NCI-H2196 treated with DMSO at 0.1 percent for 48 hours (cell line): ENCODE measurements around the gene STK17A.
"Not testable (repeated sequence)": the region's sequence is repeated elsewhere in the genome, so short reads cannot be mapped to it uniquely, and the experiment has no call there.

Experiments
- DNase-seq: peaks from one replicate; lab custom pipeline; 2025; ENCODE audit not compliant: unreplicated experiment; lab: John Stamatoyannopoulos, UW

Gene STK17A

GRCh38 chr7:43653891-43654504 lies 71.1 kb downstream of the STK17A start:
- no peak for DNase-seq

- DNase-seq: no peak
These were observed 72.7 kb downstream of the STK17A start for GRCh38 chr7:43655584-43655983.

DNA sequence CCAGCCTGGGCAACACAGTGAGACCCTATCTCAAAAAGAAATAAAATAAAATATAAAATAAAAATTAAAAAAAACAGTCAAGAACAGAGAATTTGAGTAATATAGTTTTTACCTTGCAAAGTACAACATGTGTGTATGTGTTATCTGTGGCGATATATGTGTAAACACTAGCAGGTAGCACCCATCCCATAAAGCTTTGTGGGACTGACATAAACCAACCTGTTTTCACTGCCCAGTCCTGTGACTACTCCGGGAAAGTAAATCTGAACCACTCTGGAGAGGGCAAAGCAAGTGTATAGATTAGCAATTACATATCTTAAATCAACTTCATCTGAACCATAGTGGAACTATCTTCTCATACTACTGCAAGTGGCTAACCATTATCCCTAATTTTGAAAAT lies 74.1 kb downstream of the STK17A start:
- no peak for DNase-seq

DNA sequence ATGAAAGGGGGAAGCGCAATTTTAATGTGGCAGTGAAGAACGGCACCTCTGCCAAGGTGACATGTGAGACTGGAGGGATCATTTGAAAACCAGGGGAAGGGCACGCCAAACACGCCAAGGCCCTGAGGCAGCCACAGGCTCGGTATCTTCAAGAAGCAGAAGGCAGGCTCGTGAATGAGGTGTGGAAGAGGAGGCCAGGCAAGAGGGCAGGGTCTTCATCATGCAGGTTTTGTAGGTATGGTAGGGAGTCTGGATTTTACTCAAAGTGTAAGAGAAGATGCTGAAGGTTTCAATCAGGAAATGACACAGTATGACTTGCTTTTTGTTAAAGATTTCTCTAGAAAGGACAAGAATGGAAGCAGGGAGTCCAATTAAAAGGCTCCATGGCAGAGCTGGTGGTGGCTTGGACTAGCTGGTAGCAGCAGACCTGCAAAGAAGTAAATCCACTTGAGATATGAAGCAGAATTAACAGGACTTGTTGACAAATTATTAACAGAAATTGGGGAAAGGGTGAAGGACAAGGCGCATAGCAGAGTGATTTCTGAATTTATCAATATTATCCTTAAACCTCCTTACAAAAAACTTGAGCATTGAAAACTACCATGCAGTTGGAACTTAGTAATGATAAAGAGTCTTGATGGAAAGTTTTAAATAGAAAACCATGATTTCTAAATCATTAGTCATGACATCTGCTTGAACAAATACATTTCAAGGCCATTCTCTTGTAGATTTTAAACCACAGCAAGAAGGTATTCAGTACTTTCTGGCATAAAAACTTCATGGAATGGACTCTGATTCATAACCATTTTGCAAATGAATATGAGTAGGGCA lies 76.0 kb downstream of the STK17A start:
- DNase-seq: no peak

DNA sequence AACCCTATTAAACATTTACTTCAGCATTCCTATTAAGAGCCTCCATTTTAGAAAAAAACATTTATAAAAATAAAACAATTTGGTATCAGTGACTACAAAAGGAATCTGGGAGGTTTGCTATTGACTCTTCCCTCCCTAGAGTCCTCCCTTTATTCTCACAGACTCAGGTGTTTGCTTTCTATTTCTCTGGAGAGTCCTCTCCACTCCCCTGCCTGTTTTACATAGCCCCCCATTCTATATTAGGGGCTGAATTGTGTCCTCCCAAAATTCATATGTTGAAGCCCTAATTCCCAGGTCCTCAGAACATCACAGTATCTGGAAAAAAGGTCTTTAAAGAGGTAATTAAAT lies 76.6 kb downstream of the STK17A start:
- no peak for DNase-seq

DNA sequence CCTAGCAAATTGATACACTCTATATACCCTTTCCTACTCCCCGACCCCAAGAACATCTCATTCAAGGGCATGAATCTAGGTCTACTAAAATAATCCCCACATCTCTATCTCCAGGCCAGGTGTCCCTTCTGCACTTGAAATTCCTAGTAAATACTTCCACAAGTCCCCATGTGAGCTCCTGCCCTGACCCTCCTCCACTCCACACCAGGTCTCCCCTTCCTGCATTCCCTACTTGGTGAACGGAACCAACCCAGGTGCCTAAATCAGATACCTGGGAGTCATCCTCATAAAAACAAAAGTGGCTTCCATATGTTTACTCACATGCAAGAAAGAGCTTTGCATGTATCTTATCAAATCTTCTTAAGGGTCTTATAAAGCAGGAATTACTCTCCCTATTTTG lies 77.2 kb downstream of the STK17A start:
- no peak for DNase-seq

- no peak for DNase-seq
These were observed 81.8 kb downstream of the STK17A start for GRCh38 chr7:43664681-43665080.

- DNase-seq: no peak
These were observed 84.0 kb downstream of the STK17A start for GRCh38 chr7:43666938-43667337.

GRCh38 chr7:43668035-43668434 lies 85.1 kb downstream of the STK17A start:
- no peak for DNase-seq

DNA sequence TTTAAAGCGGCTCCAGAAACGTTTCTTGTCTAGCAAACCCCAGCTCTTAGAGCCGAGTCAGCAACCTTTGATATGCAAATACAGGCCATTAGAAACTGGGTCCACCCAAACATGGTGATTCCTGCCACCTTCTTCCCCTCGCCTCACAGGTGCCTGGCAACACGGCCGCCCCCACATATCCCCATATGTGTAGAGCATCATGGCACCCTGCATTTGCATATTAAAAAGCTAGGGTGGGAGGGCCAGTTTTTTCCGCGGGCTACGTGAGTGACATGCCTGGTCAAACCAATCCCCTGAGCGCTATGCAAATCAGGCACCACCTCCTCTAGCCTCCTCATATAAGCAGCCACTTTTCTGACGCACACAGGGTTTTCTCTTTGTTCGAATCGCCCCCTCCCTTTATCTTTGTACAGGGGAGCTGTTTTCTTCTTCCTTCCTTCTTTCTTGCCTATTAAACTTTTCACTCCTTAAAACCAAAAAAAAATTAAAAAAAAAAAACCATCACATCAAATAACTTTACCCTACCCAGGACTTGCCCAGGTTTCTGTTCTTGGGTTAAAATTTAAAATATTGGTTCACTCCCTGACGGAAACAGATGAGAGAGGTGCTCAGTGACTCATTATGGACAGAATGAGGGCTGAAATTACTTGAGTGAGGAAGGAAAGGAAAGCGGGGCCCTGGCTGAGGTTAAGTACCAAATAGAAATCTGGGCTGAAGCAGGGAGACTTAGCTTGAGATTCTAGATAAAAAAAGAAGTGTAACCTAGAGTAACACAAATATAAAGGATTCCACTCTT lies 86.6 kb downstream of the STK17A start:
- no peak for DNase-seq

DNA sequence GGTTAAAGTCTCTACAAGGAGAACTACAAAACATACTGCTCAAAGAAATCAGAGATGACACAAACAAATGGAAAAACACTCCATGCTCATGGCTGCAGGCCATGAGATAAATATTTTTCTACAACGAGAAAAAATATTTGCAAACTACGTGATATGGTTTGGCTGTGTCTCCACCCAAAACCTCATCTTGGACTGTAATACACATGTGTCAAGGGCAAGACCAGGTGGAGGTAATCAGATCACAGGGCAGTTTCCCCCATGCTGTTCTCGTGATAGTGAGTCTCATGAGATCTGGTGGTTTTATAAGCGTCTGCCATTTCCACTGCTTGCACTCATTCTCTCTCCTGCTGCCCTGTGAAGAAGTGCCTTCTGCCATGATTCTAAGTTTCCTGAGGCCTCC lies 88.6 kb downstream of the STK17A start:
- DNase-seq: no peak

DNA sequence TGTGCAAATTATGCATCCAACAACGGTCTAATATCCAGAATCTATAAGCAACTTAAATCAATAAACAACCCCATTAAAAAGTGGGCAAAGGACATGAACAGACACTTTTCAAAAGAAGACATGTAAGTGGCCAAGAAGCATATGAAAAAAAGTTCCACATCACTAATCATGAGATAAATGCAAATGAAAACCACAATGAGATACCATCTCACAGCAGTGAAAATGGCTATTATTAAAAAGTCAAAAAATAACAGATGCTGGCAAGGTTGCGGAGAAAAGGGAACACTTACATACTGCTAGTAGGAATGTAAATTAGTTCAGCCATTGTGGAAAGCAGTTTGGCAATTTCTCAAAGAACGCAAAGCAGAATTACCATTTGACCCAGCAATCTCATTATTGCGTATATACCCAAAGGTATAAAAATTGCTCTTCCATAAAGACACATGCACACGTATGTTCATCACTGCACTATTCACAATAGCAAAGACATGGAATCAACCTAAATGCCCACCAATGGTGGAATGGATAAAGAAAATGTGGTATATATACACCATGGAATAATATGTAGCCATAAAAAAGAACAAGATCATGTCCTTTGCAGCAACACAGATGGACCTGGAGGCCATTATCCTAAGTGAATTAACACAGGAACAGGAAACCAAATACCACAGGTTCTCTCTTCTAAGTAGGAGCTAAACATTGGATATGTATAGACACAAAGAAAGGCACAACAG lies 90.5 kb downstream of the STK17A start:
- DNase-seq: not testable (repeated sequence)

GRCh38 chr7:43674559-43675436 lies 91.9 kb downstream of the STK17A start:
- DNase-seq: no peak
